ENCODE measurements around the gene TTI1. TPM values are rescaled to one million over a fixed set of nuclear protein-coding genes. Genes with fewer than 3 reads are reported as not detected.

Gene TTI1
- total and polyA plus RNA-seq, 2 of the 13 experiments (the other 11 are each of a cell fraction or from before 2014, with no cell fraction given) = 22.9 to 39.8 TPM

- TF ChIP-seq ZZZ3 (CRISPR knock-in tag; IDR thresholded peaks at IDR 0.05; ENCODE audit: borderline replicate concordance) = no peak
- TF ChIP-seq, protein P1, sequence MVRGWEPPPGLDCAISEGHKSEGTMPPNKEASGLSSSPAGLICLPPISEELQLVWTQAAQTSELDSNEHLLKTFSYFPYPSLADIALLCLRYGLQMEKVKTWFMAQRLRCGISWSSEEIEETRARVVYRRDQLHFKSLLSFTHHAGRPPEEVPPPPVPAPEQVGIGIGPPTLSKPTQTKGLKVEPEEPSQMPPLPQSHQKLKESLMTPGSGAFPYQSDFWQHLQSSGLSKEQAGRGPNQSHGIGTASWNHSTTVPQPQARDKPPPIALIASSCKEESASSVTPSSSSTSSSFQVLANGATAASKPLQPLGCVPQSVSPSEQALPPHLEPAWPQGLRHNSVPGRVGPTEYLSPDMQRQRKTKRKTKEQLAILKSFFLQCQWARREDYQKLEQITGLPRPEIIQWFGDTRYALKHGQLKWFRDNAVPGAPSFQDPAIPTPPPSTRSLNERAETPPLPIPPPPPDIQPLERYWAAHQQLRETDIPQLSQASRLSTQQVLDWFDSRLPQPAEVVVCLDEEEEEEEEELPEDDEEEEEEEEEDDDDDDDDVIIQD (CRISPR knock-in tag; IDR thresholded peaks at IDR 0.05; ENCODE audit: low read depth) = no peak
- TF ChIP-seq ZNF224 (CRISPR knock-in tag; IDR thresholded peaks at IDR 0.05) = no peak
- TF ChIP-seq AKNA (CRISPR knock-in tag; IDR thresholded peaks at IDR 0.05; ENCODE audit: borderline replicate concordance) = 0 out of 2 replicates have a peak, but pooled peaks have one; percentile 23
- no peak for TF ChIP-seq PHB2 (IDR thresholded peaks at IDR 0.05; ENCODE audit: partially characterized antibody)
- no peak for TF ChIP-seq ZNF562 (CRISPR knock-in tag; IDR thresholded peaks at IDR 0.05; ENCODE audit: borderline replicate concordance)
- no peak for TF ChIP-seq TIGD3 (CRISPR knock-in tag; IDR thresholded peaks at IDR 0.05; ENCODE audit: borderline replicate concordance)
- TF ChIP-seq, protein P2, sequence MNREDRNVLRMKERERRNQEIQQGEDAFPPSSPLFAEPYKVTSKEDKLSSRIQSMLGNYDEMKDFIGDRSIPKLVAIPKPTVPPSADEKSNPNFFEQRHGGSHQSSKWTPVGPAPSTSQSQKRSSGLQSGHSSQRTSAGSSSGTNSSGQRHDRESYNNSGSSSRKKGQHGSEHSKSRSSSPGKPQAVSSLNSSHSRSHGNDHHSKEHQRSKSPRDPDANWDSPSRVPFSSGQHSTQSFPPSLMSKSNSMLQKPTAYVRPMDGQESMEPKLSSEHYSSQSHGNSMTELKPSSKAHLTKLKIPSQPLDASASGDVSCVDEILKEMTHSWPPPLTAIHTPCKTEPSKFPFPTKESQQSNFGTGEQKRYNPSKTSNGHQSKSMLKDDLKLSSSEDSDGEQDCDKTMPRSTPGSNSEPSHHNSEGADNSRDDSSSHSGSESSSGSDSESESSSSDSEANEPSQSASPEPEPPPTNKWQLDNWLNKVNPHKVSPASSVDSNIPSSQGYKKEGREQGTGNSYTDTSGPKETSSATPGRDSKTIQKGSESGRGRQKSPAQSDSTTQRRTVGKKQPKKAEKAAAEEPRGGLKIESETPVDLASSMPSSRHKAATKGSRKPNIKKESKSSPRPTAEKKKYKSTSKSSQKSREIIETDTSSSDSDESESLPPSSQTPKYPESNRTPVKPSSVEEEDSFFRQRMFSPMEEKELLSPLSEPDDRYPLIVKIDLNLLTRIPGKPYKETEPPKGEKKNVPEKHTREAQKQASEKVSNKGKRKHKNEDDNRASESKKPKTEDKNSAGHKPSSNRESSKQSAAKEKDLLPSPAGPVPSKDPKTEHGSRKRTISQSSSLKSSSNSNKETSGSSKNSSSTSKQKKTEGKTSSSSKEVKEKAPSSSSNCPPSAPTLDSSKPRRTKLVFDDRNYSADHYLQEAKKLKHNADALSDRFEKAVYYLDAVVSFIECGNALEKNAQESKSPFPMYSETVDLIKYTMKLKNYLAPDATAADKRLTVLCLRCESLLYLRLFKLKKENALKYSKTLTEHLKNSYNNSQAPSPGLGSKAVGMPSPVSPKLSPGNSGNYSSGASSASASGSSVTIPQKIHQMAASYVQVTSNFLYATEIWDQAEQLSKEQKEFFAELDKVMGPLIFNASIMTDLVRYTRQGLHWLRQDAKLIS (CRISPR knock-in tag; IDR thresholded peaks at IDR 0.05) = no peak
- no peak for TF ChIP-seq BRD4 (CRISPR knock-in tag; IDR thresholded peaks at IDR 0.05)
- no peak for TF ChIP-seq ZNF672 (CRISPR knock-in tag; IDR thresholded peaks at IDR 0.05)
- 0 out of 2 replicates have a peak, but pooled peaks have one; percentile 17 for TF ChIP-seq SMAD1 (CRISPR knock-in tag; IDR thresholded peaks at IDR 0.05; ENCODE audit: borderline replicate concordance, low read depth)
- no peak for TF ChIP-seq NFKBIZ (CRISPR knock-in tag; IDR thresholded peaks at IDR 0.05)
- no peak for TF ChIP-seq ZNF251 (CRISPR knock-in tag; IDR thresholded peaks at IDR 0.05)
- TF ChIP-seq GFI1 (CRISPR knock-in tag; IDR thresholded peaks at IDR 0.05; ENCODE audit: borderline replicate concordance) = 0 out of 2 replicates have a peak, but pooled peaks have one; percentile 59
- TF ChIP-seq, protein P3, sequence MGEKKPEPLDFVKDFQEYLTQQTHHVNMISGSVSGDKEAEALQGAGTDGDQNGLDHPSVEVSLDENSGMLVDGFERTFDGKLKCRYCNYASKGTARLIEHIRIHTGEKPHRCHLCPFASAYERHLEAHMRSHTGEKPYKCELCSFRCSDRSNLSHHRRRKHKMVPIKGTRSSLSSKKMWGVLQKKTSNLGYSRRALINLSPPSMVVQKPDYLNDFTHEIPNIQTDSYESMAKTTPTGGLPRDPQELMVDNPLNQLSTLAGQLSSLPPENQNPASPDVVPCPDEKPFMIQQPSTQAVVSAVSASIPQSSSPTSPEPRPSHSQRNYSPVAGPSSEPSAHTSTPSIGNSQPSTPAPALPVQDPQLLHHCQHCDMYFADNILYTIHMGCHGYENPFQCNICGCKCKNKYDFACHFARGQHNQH (CRISPR knock-in tag; IDR thresholded peaks at IDR 0.05) = no peak
- TF ChIP-seq ZKSCAN5 (CRISPR knock-in tag; IDR thresholded peaks at IDR 0.05) = no peak
Observed at GRCh38 chr20:38032585-38033329, 499 bp downstream of the TTI1 start (continued).

Data from HepG2 (cell line).